OCI-LY7 (cell line): ENCODE data around the gene CRYGN. TPM values are rescaled to one million over a fixed set of nuclear protein-coding genes. Genes with fewer than 3 reads are reported as not detected.

ENCODE experiments used
- BruUV-seq: library from RNA; stranded (reverse); fragments of 400-500 nt; replicated peaks from 2 replicates; lab custom pipeline; 2021; lab: Mats Ljungman, UMichigan
- CTCF ChIA-PET: fragments of 300-600 bp; sonication (Branson Sonifier 250); formaldehyde crosslinking; loops from one replicate; lab custom pipeline; 2022; ENCODE audit warnings: antibody characterized with exemption; ENCODE audit not compliant: unreplicated experiment; lab: Charles Lee
- POLR2A ChIA-PET: fragments of 300-600 bp; sonication (Branson Sonifier 250); formaldehyde crosslinking; loops from one replicate; lab custom pipeline; 2022; ENCODE audit warnings: antibody characterized with exemption; lab: Charles Lee
- DNase-seq: peaks from one replicate; pipeline ENCODE4 v3.0.0-alpha.2; 2015; ENCODE audit warnings: low spot score
- H2AFZ ChIP-seq: fragments of 200-600 bp; sonication (generic), shearing (Covaris generic); 2 replicates; pipeline ENCODE4 v1.6.1; 2014; ENCODE audit warnings: mild to moderate bottlenecking, antibody characterized with exemption, low read length, moderate library complexity
- H3K27ac ChIP-seq: fragments of 200-600 bp; sonication (generic); 2 replicates; pipeline ENCODE4 v1.5.1; 2014; ENCODE audit warnings: mixed run types, low read depth, mild to moderate bottlenecking, moderate library complexity, low read length, inconsistent platforms; ENCODE audit not compliant: poor library complexity, severe bottlenecking
- H3K36me3 ChIP-seq: fragments of 200-600 bp; sonication (generic); 2 replicates; pipeline ENCODE4 v1.6.1; 2014; ENCODE audit warnings: mild to moderate bottlenecking, antibody characterized with exemption, low read length, moderate library complexity, mixed read lengths; ENCODE audit not compliant: insufficient read depth
- H3K4me1 ChIP-seq: fragments of 200-600 bp; sonication (generic); 2 replicates; pipeline ENCODE4 v1.5.1; 2014; ENCODE audit warnings: mild to moderate bottlenecking, low read length; ENCODE audit not compliant: insufficient read depth, poor library complexity, severe bottlenecking
- H3K4me2 ChIP-seq: fragments of 200-600 bp; sonication (generic); 2 replicates; pipeline ENCODE4 v1.6.1; 2014; ENCODE audit warnings: mild to moderate bottlenecking, low read length
- H3K4me3 ChIP-seq: fragments of 200-600 bp; sonication (generic); 2 replicates; pipeline ENCODE4 v1.5.1; 2014; ENCODE audit warnings: mild to moderate bottlenecking, low read depth, low read length; ENCODE audit not compliant: poor library complexity, severe bottlenecking
- H3K79me2 ChIP-seq: fragments of 200-600 bp; sonication (generic); 2 replicates; pipeline ENCODE4 v1.6.1; 2016; ENCODE audit warnings: low read depth, mild to moderate bottlenecking, low read length, moderate library complexity, mixed read lengths; ENCODE audit not compliant: insufficient read depth
- H3K9me2 ChIP-seq: fragments of 200-600 bp; sonication (generic); 2 replicates; pipeline ENCODE4 v1.6.1; 2016; ENCODE audit warnings: mild to moderate bottlenecking, low read length, mixed read lengths; ENCODE audit not compliant: insufficient read depth
- H3K9me3 ChIP-seq: fragments of 200-600 bp; sonication (generic); 2 replicates; pipeline ENCODE4 v1.6.1; 2014; ENCODE audit warnings: mild to moderate bottlenecking, mixed run types, low read length, mixed read lengths
- H4K20me1 ChIP-seq: fragments of 200-600 bp; sonication (generic); 2 replicates; pipeline ENCODE4 v1.6.1; 2014; ENCODE audit warnings: mild to moderate bottlenecking, antibody characterized with exemption, low read length, moderate library complexity, mixed read lengths; ENCODE audit not compliant: insufficient read depth
- EZH2phosphoT487 ChIP-seq: fragments of 200-600 bp; sonication (generic); IDR thresholded peaks from 2 replicates; pipeline ENCODE4 v1.6.1; 2018; ENCODE audit warnings: low read depth, borderline replicate concordance, mild to moderate bottlenecking, mixed run types, antibody characterized with exemption, low read length, moderate library complexity, mixed read lengths
- intact Hi-C: fragments of 100-400 bp; cut with micrococcal nuclease; formaldehyde crosslinking; loops from one replicate; pipeline ENCODE4 v1.10.0; 2022; ENCODE audit not compliant: unreplicated experiment
- total RNA-seq, 2 experiments: library from RNA; depleted of rRNA in 1 of 2; stranded (reverse); fragments of >200 nt in 1 of 2; shearing (Covaris generic) in 1 of 2; gene quantifications; 2 replicates each; pipeline ENCODE4 v1.2.3, GENCODE V29; 2014 to 2022
- TF ChIP-seq, protein P1 (sequence below): fragments of 200-600 bp; sonication (generic); conservative IDR thresholded peaks from 2 replicates; pipeline ENCODE4 v1.5.1; 2014; ENCODE audit warnings: mild to moderate bottlenecking, antibody characterized with exemption, low read length, moderate library complexity, mixed read lengths

Gene CRYGN
- total RNA-seq, 2 experiments from 2014 or later, result 0.09 TPM; not detected in 1

DNA sequence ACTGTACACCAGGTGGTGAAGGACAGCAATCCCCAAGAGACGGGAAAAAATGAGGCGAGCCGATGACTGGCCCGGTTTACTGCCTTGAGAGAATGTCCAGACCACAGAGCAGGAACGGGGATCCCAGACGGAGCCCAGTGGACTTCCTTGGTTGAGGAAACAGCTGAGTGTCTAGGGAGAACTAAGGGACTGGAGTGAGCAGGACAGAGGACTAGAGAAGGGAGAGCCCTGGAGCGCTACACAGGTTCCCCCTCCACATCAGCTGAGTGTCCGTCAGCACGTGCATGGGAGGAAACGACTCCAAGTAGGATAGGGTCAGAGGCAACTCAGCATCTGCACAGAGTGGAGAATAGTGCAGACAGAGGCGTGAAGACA is 23.0 kb downstream of the CRYGN start:
- TF ChIP-seq, protein P1, sequence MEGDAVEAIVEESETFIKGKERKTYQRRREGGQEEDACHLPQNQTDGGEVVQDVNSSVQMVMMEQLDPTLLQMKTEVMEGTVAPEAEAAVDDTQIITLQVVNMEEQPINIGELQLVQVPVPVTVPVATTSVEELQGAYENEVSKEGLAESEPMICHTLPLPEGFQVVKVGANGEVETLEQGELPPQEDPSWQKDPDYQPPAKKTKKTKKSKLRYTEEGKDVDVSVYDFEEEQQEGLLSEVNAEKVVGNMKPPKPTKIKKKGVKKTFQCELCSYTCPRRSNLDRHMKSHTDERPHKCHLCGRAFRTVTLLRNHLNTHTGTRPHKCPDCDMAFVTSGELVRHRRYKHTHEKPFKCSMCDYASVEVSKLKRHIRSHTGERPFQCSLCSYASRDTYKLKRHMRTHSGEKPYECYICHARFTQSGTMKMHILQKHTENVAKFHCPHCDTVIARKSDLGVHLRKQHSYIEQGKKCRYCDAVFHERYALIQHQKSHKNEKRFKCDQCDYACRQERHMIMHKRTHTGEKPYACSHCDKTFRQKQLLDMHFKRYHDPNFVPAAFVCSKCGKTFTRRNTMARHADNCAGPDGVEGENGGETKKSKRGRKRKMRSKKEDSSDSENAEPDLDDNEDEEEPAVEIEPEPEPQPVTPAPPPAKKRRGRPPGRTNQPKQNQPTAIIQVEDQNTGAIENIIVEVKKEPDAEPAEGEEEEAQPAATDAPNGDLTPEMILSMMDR, result no peak
- no peak for TF ChIP-seq EZH2phosphoT487
- no peak for DNase-seq
- ChIA-PET POLR2A (interaction anchor here (0.7 kb wide), 1 partner anchor 13 kb away, joined by 4 read pairs; no protein-coding TSS in a partner anchor), CTCF (no interaction called here)
- H2AFZ ChIP-seq, result no peak overlapping the region
- no peak overlapping the region for H3K27ac ChIP-seq
- H3K4me2 ChIP-seq, result no peak overlapping the region
- intact Hi-C loops, result no loop called here
- H3K79me2 ChIP-seq, result no peaks in the 10 kb centered on the region
- no peaks in the 10 kb centered on the region for H3K9me3 ChIP-seq
- no peaks in the 10 kb centered on the region for H3K36me3 ChIP-seq
- no peak overlapping the region for H3K4me3 ChIP-seq
- no peaks in the 10 kb centered on the region for H3K9me2 ChIP-seq
- no peaks in the 10 kb centered on the region for H4K20me1 ChIP-seq
- no TSS peak for BruUV-seq
- H3K4me1 ChIP-seq, result no peaks in the 10 kb centered on the region

DNA sequence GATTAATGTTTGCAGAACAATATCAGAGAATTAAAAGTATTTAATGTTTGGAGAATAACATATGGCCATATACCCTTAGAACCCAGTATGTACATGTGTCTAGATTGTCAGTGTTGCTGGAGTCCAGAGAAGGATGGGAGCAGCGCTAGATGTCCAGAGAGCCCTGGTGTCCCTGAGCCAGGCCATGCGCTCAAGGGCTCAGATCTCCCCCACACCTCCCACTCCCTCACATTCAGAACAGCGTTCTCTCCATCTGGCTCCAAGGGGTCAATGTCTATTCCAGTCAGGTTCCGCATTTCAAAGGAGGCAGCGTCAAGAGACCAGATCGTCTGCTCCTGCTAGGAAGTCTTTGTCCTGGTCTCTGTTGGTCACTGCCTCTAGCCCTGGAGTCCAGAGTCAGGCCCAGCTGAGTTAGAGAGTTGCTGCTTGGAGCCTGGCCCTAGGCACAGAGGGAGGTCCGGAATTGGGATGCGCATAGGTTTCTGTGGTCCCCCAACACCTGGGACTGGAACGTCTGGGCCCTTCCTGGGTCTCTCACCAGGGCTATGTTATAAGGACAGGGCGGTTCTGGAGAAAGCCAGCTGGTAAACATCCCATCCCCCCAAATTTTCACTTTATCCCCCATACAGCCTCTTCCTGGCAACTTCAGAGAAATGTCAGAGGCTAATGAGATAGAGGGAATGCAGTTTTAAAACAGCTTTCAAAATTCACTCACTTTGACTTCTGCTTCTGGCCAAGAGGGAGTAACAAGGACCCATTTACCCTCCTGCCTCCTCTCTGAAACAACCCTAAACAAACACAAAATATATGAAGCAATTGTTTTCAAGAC is 23.6 kb downstream of the CRYGN start:
- no peak overlapping the region for H3K4me3 ChIP-seq
- intact Hi-C loops, result no loop called here
- H4K20me1 ChIP-seq, result no peaks in the 10 kb centered on the region
- BruUV-seq, result no TSS peak
- POLR2A ChIA-PET, result interaction anchor here (0.7 kb wide), 1 partner anchor 12 kb away, joined by 4 read pairs; no protein-coding TSS in a partner anchor
- H3K4me2 ChIP-seq, result no peak overlapping the region
- no peaks in the 10 kb centered on the region for H3K36me3 ChIP-seq
- DNase-seq, result no peak
- no peaks in the 10 kb centered on the region for H3K9me3 ChIP-seq
- H2AFZ ChIP-seq, result no peak overlapping the region
- TF ChIP-seq, protein P1, result no peak
- no peak for TF ChIP-seq EZH2phosphoT487
- H3K4me1 ChIP-seq, result no peaks in the 10 kb centered on the region
- H3K27ac ChIP-seq, result no peak overlapping the region
- CTCF ChIA-PET, result no interaction called here
- no peaks in the 10 kb centered on the region for H3K9me2 ChIP-seq
- H3K79me2 ChIP-seq, result no peaks in the 10 kb centered on the region
